Inferior parietal cortex (tissue), 1 donor: ENCODE results near the gene JOSD2.

Experiments used
- DNase-seq: peaks from one replicate; pipeline ENCODE4 v3.0.0-alpha.2; 2016; ENCODE audit errors: extremely low spot score

The JOSD2 gene, protein sequence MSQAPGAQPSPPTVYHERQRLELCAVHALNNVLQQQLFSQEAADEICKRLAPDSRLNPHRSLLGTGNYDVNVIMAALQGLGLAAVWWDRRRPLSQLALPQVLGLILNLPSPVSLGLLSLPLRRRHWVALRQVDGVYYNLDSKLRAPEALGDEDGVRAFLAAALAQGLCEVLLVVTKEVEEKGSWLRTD

DNA sequence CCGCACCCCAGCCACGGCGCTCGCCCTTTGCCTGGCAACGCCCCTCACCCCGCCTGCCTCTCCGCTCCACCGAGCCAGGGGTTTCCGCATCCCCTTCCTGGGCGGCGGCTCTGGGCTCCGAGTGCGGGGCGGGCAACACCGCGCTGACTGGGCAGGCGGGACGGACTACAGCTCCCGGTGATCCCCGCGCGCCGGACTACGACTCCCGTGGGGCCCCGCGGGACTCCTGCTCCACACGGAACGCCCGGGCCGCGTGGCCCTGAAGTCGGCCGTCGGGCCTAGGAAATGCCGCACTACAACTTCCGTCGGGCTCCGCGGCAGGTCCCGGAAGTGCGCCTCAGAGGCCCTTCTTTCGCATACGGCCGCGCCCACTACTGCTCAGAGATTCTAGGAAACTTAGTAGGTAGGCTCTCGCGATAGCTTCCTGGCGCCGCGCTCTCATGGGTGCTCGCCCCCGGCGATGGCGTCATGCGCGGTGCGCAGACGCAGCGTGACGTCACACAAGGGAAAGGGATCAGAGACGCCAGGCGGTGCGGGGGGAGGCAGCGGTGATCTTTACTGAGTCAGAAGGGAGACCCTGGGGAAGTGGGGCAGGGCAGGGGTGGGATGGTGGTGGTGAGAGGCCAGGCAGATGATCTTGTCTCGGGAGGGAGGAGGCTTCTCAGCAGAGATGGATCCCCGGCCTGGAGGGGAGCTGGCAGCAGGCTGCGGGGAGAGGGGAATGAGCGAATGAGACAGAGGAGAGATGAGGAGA lies at the start of gene JOSD2:
TSS of gene JOSD2 (minus strand) at position 123 of the 754 bp plus-strand sequence. CDS start 760 bp downstream, outside the sequence.
- peak; percentile 98 for DNase-seq

GRCh38 chr19:50559636-50560035 lies 48.6 kb upstream of the JOSD2 start:
- no peak for DNase-seq

- DNase-seq = no peak
Observed at GRCh38 chr19:50558449-50558848, 47.5 kb upstream of the JOSD2 start.

- DNase-seq = no peak
Observed at GRCh38 chr19:50558039-50558438, 47.0 kb upstream of the JOSD2 start.

DNA sequence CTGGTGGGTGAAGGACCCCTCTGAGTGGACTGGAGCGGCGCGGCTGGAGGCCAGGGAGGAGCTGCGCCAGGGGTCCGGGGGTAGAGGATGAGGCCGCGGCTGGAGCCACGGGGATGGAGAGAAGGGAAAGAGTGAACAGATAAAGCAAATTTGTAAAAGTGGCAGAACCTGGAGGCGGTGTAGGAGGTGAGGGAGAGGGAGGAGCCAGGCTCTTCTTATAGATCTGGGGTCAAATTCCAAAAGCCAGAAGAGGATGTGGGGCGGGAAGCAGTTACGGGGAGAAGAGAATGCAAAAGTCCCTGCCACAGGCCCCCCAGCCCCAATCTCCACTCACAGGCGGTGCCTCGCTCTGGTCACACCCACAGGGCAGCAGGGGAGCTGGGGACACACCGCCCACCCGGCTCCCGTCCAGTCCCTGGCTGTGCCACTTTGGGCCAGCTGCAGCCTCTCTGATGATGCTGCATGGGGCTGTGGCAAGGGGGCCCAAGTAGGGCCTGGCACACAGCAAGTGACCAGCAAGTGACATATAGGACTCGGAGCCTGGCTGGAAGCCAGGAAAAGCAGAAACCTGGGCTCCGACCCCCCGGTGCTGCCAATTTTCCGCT lies 46.1 kb upstream of the JOSD2 start:
- DNase-seq = no peak

GRCh38 chr19:50556282-50557008 lies 45.5 kb upstream of the JOSD2 start:
- DNase-seq = peak; percentile 74

DNA sequence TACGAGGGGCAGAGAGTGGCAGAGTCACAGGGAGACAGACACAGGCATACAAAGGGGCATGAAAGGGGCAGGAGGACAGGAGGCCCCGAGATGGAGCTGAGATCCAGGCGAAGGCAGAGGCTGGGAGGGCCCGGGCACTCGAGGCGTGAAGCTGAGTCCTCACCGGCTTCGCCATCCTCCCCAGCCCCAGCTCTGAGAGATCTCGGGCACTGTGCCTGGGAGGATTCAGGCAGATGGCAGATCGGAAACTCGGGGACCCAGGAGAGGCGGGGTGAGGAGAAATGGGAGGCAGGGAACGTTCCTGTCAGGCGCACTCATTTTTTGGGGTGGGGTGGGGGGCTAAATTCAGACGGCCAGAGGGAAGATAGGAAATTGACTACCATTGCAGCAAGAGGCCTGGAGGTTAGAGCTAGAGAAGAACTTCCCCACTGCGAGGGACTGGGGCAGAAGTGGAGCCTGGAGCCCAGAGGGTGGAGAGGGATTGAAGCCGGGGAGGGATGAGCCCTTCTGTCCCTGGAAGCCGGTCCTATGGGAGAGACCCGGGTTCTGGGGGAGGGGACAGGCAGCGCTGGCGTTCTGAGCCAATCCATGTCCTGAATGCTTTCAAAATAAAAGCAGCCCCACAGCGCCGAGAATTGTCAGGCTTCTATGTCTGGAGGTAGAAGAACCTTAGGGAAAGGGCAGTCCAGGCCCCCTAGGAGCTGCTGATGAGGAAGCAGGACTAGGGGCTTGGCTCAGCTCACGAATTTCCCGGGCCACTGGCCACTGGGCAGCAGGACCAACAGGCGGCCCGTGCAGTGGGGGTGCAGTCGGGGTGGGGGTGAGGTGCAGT lies 44.7 kb upstream of the JOSD2 start:
- DNase-seq = no peak

DNA sequence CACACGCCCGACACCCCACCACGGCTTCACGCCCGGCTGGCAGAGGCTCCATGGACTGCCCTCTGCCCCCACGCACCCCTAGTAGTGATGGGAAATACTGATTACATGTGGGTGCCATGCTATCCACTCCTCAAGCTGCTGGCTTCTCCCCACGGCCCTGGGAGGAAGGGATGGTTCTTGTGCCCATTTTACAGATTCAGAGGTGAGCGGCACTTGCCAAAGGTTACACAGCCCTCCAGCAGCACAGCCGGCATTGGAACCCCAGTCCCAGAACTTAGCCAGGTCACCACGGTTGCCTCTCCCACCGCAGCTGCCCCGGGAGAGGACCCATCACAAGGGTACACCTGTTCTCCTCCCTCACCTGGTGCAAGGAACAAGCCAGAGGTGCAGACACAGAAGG lies 44.0 kb upstream of the JOSD2 start:
- no peak for DNase-seq

DNA sequence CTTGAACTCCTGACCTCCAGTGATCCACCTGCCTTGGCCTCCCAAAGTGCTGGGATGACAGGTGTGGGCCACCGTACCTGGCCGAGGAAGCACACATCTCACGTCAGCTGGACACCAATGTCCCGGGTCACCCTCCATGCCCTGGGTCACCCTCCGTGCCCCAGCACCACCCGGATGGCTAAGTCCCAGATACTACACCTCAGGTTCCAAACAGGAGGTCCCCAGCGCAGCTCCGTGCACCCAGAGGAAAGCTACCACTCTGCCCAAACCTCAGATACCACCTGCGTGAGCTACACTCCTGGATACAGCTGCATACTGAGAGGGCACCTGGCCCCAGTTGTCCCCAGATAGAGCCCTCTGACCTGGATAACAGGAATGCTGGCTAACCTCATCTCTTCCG lies 43.2 kb upstream of the JOSD2 start:
- DNase-seq = no peak

DNA sequence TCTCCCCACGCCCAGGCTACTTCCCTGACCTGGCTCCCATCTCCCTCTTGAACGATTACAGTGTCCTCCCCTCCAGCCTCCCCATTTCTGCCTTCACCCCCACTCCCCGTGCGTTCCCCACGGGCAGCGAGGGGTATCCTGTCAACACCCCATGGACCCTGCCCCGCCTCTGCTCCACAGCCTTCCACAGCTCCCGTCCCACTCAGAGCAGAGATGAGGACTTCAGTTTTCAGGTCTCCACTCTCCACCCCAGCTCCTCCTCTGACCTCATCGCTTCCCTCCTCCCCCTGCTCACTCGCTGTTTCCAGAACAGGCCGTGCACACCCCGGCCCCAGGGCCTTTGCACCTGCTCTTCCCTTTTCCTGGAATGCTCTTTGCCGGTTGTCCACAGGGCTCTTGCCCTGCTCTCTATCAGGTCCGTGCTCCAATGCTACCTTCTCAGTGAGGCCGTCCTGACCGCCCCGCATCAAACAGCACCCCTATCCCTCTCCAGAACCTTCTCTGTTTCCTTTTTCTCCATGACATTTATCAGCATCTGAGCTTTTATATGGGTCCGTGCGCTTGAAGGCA lies 42.2 kb upstream of the JOSD2 start:
- no peak for DNase-seq

DNA sequence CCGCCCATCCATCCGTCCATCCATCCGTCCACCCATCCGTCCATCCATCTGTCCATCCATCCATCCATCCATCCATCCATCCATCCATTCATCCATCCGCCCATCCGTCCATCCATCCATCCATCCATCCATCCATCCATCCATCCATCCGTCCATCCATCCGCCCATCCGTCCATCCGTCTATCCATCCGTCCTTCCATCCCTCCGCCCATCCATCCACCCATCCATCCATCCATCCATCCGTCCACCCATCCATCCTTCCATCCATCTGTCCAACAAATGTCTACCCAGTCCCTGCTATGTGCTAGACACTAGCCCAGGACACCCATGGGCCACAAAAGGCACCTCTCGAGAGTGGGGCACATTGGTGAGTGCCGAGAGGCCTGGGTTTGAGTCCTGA lies 41.5 kb upstream of the JOSD2 start:
- DNase-seq = no peak

- DNase-seq = peak; percentile 73
Observed at GRCh38 chr19:50551715-50552187, 40.8 kb upstream of the JOSD2 start.

DNA sequence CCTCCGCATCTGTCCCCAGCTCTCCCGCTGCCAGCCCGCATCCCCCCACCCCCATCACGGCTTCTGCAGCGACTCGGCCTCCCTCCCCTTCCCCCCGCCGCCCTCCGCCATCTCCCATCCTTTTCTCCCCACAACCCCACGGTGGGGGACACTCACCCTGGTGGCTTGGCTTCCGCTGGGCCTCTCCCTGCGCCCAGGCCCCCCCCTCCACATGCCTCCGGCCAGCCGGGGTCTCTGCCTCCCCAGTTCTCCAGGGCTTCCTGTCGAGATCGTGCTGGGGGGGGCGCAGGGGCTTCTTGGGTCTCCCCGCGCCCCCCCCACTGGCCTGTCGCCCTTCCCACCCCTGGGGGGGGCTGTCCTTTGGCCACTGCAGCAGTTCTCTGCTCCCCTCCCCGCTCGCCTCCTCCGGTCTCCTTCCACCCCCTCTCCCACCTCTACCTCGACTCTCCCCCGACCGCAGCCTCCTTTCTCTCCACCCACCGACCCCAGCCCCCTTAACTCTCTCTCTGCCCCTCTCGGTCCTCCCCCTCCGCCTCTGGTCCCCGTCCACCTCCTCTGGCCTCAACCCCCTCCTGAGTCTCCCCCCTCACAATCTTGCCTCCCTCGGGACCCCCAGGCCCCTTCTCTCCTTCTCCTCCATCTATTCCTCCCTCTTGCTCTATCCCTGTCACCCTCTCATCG lies 40.2 kb upstream of the JOSD2 start:
- DNase-seq = no peak

DNA sequence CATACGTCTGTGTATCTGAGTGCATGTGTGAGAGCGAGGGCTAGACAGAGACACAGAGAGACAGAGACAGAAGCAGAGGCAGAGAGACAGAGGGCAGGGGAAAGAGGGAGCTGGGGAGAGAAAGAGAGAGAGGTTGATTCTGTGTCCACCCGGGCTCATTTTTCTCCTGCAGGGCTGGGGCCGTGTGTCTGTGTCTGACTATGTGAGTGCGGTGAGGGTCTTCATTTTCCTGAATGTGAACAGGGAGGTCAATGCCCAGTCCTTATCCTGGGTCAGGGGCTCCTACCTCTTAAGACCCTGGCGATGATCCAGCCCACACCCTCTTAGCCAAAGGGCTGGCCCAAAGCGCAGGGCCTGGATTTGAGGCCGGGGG lies 39.6 kb upstream of the JOSD2 start:
- no peak for DNase-seq

DNA sequence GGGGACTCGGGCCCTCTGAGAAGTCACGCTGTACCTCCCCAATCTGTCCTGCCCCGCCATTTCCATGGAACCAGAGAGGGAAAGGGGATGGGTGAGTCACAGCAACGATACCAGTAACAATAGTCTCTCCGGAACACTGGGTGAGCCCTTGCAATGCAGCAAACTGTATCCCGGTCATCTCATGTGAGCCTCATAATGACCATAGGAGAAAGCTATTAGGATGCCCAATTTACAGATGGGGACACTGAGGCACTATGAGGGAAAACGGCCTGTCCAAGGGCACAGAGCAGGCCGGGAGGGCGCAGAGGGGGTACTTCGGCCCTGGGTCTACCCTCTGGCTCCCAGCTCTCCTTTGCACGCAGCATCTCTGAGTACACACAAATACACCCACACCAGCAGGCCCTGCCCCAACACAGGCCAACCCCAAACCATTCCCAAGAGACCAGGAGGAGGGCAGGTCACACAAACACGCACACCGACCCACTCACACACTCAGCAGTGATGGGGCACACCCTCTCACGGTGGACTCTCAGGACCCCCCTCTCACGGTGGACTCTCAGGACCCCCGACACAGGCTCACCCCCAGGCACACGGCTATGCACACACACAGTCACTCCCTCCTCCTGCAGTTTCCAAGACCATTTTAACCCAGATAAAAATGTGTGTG lies 39.1 kb upstream of the JOSD2 start:
- no peak for DNase-seq

DNA sequence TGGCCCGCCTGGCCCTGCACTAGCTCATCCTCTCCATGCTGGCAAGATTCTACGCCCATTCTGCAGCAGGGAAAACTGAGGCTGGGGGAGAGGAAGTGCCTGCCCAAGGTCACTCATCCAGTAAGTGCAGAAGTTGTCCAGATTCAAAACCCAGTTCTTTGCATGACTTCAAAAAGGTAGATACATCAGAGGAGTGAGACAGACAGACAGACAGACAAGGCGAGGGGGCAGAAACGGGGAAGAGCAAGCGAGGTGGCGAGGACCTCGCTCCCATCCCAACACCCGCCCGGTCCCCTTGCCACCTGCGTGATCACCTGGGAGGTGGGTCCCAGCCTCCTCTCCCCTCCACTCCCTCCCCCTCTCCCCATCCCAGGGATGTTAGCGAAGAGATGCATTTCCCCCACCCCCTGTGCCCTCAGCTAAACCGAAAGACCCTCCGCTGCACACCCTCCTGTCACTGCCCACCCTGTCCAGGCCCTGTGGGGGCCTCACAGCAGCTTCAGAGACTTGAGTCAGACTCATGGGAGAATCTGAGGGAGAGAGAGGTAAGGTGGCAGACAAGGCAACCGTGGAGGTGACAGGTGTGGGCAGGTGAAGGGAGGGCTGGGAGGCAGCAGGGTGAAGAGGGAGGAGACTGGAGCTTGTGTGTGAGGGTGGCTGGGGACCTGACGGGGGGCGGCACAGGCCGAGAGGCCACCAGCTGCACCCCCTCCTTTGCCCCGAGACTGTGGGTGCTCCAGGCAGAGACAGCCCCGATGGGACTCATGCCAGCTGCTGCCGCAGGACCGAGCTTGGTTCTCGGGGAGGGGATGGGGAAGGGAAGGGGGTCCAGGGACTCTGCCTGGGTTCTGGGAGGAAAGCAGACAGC lies 38.3 kb upstream of the JOSD2 start:
- DNase-seq = no peak

DNA sequence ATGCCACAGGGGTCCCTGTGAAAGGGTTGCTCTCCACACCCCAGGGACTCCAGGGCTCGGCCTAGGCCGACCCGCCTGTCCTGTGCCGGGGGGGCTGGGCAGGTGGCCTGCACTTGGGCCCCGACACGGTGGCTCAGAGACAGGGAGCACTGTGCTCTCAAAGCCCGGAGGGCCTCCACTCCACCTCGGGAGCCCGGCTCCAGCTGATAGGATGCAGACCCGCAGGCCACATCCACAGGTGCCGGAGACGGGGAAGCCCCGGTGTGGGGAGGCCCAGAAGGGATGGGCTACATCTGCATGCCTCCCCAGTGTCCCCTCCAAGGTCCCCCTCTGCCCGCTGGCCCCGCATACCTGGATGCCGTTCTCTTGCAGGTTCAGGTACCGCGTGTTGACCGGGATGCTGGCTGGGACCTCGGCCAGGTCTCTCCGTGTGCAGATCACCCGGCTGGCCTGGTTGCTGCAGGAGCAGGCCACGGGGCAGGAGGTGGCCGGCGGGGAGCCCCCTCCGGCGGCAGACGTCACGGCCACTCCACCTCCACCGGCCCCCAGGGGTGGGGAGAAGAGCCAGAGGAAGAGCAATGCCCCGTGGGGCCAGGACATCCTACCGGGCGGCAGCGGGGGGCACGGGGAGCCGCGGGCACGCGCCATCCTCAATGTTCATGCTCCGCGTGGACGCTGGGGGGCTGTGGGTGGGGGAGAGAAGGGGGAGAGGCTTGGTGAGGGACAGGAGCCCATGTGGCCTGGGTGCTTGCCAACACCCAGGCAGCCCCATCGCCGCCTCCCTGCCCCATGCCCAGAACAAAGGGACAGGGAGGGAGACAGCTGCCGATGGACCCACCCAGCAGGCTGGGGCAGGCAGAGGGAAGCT lies 37.4 kb upstream of the JOSD2 start:
- no peak for DNase-seq
